GM19023 (cell line): ENCODE measurements around the gene HES4.
"Not testable (repeated sequence)": the region's sequence is repeated elsewhere in the genome, so short reads cannot be mapped to it uniquely, and the experiment has no call there.

ENCODE experiments used
- ATAC-seq: cut with Tn5 transposase; IDR thresholded peaks from one replicate; pipeline ENCODE4 v1.9.1; 2021; ENCODE audit warnings: mild to moderate bottlenecking, moderate library complexity; ENCODE audit not compliant: unreplicated experiment

The HES4 gene

DNA sequence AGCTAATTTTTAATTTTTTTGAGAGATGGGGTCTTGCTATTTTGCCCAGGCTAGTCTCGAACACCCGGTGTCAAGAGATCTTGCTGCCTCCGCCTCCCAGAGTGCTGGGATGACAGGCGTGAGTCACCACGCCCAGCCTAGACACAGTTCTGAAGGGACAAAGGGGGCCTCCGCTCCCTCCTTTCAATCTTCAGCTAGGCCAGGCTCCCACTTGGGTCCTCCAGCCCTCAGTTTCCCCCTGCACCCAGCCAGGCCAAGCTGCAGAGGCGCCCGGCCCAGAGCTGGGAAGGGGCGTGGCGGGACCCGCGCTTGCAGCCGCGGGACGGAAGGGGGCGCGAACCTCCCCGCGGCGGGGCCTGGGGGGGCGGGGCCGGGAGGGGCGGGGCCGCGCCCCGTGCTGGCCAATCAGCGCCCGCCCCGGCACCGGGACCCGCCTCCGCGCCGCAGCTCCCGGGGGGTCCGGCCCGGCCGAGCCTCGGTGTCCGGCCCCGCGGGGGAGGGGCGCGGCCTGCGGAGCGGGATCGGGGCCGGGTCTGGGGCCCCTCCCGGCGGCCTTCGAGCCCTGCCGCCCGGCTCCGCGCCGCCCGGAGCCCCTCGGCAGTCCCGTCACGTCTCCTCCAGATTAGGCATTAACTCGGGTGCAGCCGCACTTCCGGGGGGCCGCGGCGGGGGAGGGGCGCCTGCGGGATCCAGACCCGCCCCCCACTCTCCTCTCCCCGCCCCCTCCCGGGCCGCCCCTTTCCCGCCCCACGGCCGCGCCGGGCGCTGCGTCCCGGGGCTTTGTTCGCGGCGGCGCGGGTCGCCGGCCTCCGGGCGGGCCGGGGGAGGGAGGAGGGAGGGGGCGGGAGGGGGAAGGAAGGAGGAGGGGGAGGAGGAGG, 19.5 kb upstream of the HES4 start:
- peak; percentile 72 for ATAC-seq

DNA sequence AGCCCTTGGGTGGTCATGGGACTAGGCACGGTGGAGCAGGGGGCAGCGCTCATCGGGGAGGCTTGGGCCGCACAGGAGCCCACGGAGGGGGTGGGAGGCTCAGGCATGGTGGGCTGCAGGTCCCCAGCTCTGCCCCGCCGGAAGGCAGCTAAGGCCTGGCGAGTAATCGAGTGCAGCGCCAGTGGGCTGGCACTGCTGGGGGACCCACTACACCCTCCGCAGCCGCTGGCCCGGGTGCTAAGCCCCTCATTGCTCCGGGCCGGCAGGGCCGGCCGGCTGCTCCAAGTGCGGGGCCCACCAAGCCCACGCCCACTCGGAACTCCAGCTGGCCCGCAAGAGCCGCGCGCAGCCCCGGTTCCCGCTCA, 18.4 kb upstream of the HES4 start:
- ATAC-seq = not testable (repeated sequence)

DNA sequence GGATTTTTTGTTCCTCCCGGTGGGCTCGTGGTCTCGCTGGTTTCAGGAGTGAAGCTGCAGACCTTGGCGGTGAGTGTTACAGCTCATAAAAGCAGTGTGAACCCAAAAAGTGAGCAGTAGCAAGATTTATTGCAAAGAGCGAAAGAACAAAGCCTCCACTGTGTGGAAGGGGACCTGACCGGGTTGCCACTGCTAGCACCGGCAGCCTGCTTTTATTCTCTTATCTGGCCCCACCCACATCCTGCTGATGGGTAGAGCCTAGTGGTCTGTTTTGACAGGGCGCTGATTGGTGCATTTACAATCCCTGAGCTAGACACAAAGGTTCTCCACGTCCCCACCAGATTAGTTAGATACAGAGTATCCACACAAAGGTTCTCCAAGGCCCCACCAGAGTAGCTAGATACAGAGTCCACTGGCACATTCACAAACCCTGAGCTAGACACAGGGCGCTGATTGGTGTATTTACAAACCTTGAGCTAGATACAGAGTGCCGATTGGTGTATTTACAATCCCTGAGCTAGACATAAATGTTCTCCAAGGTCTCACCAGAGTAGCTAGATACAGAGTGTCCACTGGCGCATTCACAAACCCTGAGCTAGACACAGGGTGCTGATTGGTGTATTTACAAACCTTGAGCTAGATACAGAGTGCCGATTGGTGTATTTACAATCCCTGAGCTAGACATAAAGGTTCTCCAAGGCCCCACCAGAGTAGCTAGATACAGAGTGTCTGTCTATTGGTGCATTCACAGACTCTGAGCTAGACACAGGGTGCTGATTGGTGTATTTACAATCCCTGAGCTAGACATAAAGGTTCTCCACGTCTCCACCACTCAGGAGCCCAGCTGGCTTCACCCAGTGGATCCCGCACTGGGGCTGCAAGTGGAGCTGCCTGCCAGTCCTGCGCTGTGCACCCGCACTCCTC, 17.8 kb upstream of the HES4 start:
- not testable (repeated sequence) for ATAC-seq

DNA sequence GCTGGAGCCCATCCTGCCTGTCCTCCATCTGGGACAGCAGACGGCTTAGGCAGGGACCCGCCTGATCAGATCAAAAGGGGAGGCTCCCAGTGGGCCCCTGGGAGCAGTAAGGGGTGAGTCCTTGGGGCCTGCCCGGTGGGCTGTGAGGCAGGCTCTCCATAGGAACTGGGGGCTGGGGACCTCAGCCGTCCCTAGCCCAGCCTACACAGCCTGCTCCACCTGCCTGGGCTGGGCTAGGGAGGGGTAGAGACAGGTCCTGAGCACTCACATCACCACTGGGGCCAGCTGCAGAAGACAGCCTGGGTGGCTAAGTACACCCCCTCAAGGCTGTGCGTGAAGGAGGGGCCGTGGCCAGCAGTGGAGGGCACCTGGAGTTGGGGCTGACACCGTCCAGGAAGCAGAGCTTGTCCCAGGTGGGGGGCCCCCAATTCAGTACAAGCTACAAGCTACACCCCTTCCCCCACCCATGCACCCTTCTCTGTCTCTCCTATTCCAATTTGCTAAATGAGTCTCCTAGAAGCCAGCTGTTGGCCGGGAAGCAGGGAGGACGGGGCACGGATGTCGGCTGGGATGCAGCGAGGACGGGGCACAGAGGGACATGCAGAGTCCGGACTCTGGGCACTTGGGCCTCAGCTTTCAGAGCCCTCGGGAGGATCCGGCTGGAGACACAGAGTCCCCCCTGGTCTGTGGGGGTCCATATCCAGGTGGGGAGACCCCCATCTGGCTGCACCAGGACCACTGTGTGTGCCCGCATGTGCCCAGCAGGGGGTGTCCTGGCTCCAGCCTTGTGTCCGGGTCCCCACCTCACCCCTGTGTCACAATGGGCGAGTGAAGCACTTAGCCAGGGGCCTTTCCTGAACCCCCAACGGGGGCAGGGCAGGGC, 15.1 kb upstream of the HES4 start:
- ATAC-seq = no peak

DNA sequence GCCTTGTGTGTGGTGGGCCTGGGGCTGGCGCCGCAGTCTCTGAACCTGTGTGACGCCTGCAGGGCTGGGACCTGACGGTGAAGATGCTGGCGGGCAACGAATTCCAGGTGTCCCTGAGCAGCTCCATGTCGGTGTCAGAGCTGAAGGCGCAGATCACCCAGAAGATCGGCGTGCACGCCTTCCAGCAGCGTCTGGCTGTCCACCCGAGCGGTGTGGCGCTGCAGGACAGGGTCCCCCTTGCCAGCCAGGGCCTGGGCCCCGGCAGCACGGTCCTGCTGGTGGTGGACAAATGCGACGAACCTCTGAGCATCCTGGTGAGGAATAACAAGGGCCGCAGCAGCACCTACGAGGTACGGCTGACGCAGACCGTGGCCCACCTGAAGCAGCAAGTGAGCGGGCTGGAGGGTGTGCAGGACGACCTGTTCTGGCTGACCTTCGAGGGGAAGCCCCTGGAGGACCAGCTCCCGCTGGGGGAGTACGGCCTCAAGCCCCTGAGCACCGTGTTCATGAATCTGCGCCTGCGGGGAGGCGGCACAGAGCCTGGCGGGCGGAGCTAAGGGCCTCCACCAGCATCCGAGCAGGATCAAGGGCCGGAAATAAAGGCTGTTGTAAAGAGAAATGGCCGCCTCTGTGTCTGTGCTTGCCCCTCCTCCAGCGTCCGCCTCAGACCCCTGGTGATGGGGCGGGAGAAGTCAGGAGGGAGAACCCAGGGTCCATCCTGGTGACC, 14.2 kb upstream of the HES4 start:
- no peak for ATAC-seq

DNA sequence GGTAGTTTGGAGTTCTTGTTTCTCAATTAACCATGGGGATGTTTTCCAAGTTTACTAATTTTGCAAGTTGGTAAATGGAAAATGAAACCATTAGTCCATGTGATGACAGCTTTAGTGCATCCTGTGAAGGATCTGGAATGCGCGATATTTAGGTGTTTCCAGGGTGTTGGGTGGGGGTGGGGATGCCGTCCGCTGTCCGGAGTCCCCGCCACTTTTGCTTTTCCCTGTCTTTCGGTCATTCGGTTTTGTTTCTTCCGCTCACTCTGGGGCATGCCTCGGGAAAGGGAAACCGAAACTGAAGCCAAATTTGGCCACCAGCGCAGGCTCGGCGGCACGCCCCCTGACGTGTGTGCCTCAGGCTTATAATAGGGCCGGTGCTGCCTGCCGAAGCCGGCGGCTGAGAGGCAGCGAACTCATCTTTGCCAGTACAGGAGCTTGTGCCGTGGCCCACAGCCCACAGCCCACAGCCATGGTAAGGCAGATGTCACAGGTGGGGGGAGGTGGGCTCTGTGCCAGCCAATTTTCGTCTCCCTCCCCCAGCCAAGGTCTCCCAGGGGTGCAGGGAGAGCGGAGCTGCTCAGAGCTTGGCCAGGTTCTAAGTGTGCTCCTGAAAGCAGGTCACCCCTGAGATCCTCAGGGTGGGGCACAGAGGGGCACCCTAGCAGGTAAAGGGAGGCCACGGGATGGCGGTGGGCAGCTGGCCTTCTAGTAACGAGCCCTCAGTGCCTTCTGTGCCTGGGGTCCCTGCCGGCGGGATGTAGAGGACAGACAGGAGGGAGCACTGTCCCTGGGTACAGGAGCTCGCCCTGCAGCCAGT, 13.4 kb upstream of the HES4 start, which contains the start of gene ISG15:
Gene ISG15, plus strand, starts transcription at position 393 of the 817 bp plus-strand sequence. Its CDS starts 77 bp downstream, at position 470.
- ATAC-seq = peak; percentile 77

DNA sequence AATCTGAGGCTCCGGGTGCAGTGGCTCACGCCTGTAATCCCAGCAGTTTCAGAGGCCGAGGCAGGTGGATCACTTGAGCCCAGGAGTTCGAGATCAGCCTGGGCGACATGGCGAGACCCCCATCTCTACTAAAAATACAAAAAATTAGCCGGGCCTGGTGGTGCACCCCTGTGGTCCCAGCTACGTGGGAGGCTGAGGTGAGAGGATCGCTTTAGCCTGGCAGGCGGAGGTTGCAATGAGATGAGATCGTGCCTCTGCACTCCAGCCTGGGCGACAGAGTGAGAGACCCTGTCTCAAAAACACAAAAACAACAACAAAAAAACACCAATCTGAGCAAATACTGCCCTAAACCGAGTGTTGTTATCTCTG, 12.8 kb upstream of the HES4 start:
- not testable (repeated sequence) for ATAC-seq

DNA sequence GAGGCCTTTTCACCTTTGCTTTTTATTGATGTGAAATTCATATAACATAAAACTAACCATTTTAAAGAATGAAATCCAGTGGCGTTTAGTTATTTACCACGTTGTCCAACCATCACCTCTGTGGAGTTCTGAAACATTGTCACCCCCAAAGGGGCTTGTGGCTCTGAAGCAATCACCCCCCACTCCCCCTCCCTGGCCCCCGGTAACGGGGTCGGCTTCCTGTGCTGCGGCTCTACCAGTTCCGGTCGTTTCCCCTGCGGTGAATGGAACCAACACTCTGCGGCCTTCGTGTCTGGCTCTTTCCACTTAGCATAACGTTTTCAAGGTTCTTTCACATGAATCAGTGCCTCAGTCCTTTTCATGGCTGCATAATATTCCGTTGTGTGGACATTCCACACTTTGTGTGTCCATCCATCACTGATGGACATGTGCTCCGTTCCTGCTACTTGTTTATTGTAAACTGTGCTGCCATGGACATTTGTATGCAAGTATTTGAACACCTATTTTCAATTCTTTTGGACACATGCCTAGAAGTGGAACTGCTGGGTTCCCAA, 11.6 kb upstream of the HES4 start:
- no peak for ATAC-seq

DNA sequence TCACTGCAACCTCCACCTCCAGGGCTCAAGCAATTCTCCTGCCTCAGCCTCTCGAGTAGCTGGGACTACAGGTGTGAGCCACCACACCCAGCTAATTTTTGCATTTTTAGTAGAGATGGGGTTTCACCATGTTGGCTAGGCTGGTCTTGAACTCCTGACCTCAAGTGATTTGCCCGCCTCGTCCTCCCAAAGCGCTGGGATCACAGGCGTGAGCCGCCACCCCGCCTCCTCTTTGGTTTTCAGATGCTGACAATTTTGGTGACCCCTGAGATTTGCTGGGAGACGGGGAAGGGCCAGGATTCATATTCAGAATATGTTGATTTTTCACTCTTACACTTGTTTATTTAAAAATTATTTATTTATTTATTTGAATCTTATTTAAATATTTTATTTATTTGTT, 10.2 kb upstream of the HES4 start:
- not testable (repeated sequence) for ATAC-seq

DNA sequence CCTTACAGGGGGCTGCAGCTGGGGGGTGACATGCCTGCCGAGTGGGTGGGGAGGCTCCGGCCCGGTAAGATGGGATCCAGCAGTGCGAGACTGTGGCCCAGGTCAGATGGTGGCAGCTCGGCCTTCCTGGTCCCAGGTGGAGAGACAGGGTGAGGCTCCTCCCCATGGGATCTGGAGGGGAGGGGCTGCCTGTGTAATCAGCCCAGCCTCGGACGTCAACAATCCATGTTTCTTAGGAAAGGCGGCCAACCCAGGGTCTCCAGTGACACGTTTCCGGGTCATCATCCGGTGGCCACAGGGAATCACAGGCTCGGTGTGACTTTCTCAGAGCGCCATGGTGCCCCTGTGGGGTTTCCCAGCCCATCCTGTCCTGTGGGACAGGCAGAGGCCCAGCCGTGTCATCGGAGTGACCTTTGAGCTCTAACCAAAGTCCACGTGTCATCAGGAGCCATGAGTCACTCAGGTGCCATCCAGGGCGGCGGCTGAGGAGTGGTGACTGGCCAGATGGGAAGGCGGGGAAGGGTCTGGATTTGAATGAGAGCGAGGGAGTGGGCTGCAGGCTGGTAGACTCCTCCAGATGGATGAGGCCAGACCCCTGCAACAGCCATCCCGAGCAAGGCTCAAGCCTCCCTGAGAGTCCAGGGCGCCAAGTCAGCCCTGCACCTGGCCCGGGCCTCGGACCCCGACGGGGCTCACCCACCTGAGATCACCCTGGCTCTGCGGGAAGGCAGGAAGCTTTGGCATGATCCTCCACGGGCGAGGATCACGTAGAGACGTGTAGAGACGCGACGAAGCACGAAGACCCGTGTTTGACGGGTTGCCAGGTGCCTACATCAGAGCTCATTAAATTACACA, 6.6 kb upstream of the HES4 start:
- no peak for ATAC-seq

DNA sequence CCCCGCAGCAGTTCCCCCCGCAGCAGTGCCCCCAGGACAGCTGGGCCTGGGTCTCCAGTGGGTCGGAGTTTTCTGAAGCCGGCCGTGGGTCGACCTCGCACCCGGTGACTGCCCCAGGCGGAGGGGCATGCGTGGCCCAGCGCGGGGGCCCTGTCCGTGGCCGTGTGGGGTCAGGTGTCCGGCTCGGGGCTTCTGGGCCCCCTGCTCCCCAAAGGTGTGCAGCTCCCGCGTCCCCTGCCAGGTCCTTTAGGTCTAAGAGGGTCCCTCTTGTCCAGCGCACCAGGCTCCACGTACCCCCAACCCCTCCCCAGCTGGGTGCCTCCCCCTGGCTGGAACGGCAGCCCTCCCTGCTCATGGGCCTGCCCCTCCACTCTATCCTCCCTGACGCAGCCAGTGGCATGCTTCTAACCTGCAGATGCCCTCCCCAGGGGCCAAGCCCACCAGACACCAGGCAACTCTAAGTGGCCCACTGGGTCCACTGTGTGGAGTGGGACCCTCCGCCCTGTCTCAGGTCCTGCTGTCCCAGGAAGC, 5.9 kb upstream of the HES4 start:
- no peak for ATAC-seq

DNA sequence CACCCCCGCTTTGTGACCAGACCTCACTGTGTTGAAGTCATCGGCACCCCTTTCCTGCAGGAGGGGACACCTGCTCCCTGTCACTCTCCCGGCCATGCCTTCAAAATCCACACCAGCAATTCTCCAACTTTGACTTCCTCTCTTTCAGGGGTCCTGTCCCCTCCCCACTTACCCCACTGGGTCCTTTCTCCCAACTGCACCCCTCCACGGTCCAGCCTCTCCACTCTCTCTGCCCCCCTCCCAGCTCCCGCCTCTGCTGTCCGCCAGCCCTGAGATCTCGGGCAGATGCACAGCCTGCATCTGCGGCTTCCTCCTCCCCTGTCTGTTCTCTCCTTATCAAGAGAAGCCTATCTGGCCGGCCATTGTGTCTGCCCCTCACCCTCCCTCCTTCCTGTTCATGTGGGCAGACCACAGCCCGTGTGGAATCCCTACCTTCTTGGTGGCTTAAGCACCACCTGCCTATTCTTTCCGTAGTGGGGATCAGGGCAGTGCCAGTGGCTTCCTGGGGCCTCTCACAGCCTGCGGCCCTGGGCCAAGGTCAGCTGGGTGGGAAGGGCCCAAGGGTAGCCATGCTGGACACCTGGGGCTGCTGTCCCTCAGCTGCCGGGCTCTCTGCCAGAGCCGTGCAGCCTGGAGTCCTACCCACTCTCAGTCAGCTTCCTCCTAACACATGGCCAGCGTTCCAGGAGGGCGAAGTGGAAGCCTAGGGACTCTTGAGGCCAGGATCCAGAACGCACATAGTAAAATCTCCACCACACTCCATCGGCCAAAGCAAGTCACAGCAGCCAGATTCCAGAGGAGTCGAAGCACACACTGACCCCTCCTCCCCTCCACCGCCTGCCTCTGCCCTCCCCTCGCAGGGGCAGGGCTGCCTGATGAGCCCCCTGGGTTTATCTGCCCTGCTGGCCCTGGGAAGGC, 5.1 kb upstream of the HES4 start:
- ATAC-seq = no peak

DNA sequence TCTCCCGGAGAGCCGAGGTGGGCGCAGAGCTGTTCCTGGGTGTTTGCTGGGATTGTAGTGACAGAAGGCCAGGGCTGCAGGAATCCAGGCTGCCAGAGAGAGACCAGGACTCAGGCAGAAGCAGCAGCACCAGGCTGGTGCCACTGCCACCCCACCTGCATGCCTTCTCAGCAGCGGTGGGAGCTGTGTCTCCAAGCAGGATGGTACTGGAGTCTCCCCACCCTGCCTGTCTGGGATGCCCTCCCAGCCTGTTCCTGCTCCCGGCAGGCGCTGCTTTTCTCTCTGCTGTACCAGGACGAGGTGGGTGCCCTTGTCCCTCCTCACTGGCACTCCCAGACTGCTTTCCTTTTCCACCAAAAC, 4.5 kb upstream of the HES4 start:
- ATAC-seq = no peak

DNA sequence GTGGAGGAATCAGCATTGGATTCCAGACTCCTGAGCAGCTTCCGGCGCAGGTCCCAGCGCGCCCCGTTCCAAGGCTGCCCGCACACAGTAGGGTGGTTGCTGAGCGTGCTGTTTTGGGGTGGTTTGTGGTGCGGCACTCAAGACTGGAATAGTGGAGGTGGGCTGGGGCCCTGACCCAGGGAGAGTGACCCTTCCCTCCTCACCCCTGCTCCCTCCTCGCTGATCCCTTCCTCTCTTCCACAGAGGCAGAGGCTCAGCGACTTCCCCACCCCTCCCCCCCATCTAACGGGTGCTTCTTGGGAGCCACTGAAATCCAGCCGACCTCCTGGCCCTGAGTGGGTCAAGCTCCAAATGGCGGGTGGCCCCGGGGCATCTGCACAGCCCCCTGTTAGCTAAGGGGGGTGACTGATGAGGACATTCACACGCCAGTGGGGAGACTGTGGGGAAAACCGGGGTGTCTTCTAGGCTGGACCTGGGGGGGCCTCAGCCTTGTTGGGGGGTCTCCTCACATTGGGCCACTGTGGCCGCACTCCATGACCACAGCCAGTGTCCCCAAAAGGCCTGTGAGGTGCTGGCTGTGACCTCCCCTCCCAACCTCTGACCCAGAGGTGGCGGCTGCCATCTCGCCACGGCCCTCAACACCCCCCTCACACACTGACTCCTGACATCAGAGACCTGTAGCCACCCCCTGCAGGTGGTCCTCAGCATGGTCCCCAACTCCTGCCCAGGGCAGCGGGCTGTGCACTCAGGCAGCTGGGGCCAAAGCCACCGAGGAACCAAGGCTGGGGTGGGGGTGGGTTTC, 3.9 kb upstream of the HES4 start:
- ATAC-seq = no peak

DNA sequence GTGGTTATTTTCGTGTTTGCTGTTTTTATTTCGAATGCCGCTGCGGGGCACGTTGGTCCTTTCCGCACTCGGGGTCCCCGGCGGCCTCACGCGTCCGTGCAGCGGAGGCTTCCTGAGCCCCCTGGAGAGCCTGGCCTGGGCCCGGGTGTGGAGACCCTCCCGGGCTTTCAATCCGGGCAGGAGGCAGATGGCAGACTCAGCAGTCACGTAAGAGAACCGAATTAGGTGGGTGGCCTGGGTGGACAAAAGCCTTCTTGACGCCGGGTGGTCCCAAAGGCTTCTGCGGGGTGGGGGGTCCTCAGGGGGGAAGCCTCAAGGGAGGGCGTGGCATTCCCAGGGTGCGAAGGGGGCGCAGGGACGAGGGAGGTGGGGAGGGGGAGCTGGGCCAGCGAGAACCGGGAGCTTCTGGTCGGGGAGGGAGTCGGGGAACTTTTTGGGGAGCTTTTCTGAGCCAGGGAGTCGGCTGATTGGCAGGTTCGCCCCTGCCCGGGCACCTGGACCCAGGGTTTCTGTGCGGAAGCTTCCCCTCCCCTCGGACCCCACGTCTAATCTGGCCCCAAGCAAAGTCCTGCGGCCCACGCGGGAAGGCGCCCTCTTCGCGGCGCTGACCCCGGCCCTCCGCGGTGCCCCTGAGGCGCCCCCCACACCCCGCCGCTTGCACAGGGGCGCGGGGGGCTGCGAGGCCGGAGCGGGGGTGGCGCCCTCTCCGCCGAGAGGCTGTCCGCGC, 1.3 kb upstream of the HES4 start:
- no peak for ATAC-seq
